Bone marrow (tissue), 2 donors: ENCODE data around the gene SERTAD2.
A peak's percentile ranks its signal among the peaks of the same experiment; 100 is the strongest.

Source experiments
- DNase-seq, 2 donors: peaks; one replicate each; lab custom pipeline; 2025; lab: John Stamatoyannopoulos, UW

Gene SERTAD2

GRCh38 chr2:64646007-64646880 lies 7.5 kb downstream of the SERTAD2 start:
- DNase-seq, result peak; percentile 46 to 77

DNA sequence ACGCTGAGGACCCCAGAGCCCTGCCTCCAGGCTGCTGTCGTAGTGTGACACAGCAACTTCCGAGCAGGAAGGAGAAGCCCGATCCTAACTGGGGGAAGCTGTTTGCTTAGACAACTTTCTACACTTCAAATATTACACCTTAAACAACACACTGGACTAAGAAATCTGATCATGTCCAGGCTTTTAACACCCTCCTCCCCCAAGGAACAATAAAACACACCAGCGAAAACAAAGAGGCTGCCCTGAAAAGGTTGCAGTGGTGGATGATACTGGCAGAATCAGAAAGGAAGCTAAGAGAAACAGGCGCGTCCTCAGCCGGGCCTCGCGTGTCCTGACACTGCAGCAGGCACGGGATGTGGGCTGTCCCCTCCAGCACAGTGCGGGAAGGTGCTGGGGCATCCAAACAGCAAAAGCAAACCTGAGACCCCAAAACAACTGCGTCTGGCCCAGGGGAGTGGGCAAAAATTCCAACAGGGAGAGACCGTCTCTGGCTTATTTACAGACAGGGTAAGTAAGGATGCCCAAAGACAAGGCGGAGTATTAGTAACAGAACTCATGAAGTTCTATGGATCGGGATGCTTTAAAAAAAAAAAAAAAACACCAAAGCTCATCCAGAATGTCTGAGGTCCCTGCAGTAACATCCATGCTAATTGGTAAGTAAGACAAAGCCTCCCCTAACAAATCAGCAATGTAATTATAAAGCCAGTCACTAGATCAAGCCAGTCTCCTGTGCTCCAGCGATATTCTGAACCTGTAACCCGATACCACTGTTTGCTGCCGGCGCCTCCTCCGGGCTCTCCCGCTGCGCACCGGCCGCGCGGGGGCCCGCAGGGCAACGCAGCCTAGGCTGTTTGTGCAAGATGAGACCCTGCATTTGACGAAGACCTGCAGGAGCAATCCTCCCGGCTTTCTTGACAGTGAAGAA lies 9.0 kb downstream of the SERTAD2 start:
- peak; percentile 59 to 90 for DNase-seq

DNA sequence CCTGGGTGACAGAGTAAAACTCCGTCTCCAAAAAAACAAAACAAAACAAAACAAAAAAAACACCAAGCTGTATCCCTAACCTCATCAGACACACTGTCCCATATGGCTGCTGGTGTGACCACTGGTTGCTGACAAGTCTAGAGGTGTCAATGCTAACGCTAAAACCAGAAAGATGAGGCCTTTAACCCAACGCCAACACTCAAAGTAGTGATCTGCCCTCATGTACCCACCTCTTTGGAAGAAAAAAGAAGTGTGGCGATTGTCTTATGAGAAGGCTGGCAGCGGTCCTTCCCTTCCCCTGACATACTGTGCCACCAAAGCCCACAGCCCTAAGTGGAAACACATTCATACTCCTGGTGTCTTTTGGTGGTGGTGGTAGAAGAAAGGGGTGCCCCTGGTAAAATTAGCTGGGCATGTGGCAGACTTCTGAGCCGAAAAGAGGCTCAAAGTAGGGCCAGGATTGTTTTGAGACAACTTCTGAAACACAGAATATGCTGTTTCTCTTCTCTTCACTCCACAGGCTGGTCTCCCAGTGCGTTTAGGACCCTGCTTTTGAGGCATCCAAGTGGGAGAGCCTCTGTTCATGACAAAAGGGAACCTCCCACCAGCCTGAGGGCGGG lies 9.8 kb downstream of the SERTAD2 start:
- no peak for DNase-seq

DNA sequence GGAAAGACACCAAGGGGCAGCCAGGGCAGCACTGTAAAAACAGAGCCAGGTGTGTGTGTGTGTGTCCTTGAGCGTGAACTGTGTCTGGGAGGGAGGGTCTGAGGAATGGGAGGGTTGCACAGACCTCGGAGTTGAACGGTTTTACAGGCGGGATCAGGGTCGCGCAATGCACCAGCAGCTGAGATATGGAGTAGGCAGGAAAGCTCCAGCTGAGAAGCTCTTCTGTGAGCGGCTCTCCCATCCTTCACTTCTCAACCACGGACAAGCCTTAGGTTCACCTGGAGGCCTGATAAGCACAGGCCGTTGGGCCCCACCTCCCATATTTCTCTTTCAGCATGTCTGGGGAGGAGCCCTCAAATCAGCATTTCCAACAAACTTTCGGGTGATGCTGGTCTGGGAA lies 12.1 kb downstream of the SERTAD2 start:
- no peak for DNase-seq

GRCh38 chr2:64640153-64641044 lies 13.3 kb downstream of the SERTAD2 start:
- no peak for DNase-seq

DNA sequence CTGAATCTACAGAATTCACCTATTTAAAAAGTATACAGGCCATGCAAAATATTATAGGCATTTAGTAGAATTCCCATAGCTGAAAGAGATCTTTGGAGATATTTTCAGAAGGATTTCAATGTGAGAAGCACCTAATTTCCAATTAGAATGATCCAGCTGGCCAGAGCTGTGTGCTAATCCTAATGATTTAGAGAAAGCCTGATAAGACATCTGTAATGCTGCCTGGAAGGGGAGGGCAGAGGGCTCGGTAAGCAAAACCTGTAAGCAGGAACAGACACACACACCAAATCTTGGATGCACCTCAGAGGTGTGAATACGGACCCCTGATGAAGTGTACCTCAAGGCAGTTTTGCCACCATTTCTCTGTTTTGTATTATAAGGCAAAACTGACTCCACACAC lies 14.0 kb downstream of the SERTAD2 start:
- DNase-seq, result no peak

DNA sequence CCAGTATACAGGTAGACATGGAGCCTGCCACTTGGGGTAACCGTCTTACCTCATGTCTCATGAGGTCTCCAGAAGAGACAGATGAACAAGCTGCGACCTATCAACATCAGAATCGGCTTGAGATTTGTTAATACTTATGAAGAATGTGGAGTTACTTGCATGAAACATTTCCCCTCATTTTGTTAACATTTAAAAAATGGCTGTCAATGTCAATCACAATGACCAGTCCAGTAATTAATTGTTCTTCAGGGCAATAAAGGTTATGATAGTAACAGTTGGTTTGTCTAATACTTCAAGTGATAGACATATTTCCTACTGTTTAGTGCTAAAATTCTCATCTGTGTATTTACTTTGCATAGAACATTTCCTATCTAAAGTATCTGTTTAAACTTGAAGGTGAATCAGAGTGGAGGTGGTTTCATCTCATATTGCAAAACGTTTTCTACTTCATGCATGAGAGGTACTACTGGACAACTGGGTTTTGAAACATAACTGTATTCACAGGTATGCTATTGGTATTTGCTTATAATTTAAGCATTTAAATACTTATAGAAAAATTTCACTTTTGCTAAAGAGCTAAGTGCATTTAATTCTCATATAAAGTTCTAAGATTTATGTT lies 15.1 kb downstream of the SERTAD2 start:
- DNase-seq, result no peak

DNA sequence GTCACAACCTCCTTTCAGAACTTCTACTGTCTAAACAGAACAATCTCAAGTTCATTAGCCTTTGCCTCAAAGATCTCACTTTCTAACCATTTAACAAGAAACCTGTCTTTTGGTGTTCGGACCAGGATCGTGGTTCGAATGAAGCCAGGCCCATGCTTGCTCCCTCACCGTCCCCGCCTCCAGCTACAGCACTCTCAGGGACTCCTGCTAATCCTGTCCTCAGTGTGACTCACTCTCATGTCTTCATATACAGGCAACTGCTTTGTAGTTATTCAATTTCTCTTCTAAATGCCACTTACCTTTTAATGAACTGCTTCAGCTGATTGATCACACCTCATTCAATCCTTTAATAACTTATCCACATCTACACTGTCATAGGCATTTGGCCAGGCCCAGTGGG lies 15.8 kb downstream of the SERTAD2 start:
- DNase-seq, result no peak

- no peak for DNase-seq
These were observed 16.6 kb downstream of the SERTAD2 start for GRCh38 chr2:64637000-64637635.

- DNase-seq, result peak in 1 of 2 donors; percentile 23
These were observed 17.5 kb downstream of the SERTAD2 start for GRCh38 chr2:64635976-64636911.

GRCh38 chr2:64634345-64635267 lies 19.1 kb downstream of the SERTAD2 start:
- no peak for DNase-seq

DNA sequence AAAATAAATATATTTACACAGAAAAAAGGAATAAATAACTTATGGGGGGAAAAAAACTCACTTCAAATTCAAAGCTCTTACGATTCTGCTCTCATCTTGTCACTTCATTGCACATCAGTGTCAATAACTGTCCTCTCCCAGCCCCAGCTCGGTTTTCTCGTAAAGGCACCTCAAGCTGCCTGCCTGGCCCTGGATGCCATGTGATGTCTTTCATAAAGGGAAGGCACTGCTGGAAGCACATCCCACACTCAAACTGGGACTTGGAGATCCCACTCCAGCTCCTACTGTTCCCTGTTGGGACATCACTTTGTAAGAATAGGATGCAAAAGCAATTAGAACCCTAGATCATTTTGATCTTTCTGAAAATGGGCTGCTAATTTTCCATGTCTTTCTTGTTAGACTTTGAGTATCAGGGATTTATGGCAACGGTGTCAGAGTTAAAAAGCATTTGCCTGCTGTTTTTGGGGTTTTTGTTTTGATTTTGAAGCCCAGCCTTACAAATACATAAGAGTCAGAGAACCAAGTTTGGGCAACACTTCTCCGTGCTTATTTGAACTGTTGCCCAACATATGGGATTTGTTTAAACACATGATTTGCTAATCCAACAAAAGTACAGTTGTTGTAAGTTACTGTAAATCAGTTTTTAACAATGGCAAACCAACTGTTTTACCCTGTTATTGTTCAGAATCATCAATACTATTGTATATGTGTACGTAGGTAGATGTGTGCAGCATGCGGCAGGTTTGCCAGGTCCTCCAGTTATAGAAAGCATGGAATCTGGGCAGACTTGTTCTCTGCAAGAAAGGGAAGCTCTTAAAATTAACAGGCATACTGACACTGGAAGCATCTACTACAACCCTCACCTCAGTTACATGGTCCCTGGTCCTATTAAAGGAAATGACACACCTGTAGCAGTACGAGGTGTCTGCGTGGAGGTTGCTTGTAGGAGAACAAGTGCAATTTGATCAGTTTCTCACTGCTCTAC lies 20.6 kb downstream of the SERTAD2 start:
- no peak for DNase-seq

GRCh38 chr2:64631771-64632170 lies 21.9 kb downstream of the SERTAD2 start:
- DNase-seq, result no peak

GRCh38 chr2:64630752-64631151 lies 23.0 kb downstream of the SERTAD2 start:
- no peak for DNase-seq

DNA sequence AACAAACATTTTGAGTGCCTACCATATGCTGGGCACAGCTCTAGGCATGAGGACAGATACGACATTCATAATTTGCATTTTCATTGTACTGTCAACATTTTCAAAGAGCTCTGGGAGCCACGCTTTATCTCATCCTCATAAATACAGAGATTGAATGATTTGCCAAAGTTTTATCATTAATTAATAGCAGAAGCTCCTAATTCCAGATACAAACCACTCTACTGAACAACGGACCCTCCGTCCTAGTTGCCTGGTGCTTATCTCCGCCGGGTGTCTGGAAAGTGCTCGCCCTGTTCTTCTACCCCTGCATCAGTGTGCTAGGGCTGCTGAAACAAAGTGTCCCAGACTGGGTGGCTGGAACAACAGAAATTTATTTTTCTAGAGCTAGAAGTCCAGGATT lies 23.8 kb downstream of the SERTAD2 start:
- DNase-seq, result no peak

GRCh38 chr2:64629329-64629781 lies 24.4 kb downstream of the SERTAD2 start:
- DNase-seq, result no peak
